Measurements from ENCODE around the gene NUDT19. TPM values are rescaled to one million over a fixed set of nuclear protein-coding genes. Genes with fewer than 3 reads are reported as not detected.

The NUDT19 gene
- total RNA-seq, 4 donors from 2014 or later = 7.4 to 16.6 (median 12.6) TPM

DNA sequence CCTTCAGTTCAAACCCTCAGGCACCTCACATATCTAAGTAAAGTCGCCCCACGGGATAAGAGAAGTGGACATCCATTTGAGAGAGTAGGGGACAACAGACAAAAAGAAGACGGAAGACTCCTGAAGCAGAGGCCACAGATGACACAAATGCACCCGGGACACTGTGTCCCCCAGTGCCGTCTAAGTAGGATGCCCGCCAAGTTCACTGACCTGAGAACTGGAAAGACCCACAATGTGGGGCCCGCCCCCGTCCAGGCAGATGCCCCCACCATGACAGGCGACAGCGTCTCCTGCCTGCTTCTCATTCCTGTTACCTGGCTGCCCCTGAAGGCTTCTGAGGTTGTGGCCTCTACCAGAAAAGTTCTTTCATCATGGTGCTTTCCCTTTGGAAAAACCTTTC, 33.5 kb upstream of the NUDT19 start:
- H3K4me1 ChIP-seq = peaks cover 0 to 6% (median under 1%) of the 10 kb centered on the region in 4 donors
- TF ChIP-seq, protein P1, sequence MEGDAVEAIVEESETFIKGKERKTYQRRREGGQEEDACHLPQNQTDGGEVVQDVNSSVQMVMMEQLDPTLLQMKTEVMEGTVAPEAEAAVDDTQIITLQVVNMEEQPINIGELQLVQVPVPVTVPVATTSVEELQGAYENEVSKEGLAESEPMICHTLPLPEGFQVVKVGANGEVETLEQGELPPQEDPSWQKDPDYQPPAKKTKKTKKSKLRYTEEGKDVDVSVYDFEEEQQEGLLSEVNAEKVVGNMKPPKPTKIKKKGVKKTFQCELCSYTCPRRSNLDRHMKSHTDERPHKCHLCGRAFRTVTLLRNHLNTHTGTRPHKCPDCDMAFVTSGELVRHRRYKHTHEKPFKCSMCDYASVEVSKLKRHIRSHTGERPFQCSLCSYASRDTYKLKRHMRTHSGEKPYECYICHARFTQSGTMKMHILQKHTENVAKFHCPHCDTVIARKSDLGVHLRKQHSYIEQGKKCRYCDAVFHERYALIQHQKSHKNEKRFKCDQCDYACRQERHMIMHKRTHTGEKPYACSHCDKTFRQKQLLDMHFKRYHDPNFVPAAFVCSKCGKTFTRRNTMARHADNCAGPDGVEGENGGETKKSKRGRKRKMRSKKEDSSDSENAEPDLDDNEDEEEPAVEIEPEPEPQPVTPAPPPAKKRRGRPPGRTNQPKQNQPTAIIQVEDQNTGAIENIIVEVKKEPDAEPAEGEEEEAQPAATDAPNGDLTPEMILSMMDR (IDR thresholded peaks at IDR 0.05) = no peak
- TF ChIP-seq POLR2A (IDR thresholded peaks at IDR 0.05) = no peak
- H3K27ac ChIP-seq = no peak overlapping the region

DNA sequence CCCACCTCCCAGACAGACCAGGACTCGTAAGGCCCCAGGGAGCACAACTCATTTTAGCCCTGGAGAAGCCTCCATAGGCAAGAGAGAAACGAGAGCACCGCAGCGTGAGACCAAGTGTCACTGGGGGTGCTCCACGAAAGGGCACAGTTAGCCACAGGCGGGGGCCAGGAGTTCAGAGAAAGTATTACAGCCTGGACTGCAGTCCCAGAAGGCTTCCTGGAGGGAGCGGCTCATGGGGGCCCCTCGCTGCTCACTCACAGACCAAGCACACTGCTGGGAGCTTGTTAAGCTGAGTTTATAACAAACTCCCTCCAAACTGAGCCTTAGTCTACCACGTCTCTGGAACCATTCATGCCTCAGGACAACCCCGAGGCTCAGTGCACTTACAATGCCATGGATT, 33.1 kb upstream of the NUDT19 start:
- no peaks in the 10 kb centered on the region for H3K27me3 ChIP-seq
- peaks cover 0 to 40% (median 0%) of the 10 kb centered on the region in 3 donors for H3K36me3 ChIP-seq
- H3K4me1 ChIP-seq = peaks cover 0 to 6% (median 0%) of the 10 kb centered on the region in 4 donors

More for the DNA sequence above, 33.5 kb upstream of the NUDT19 start:
- peaks cover 0 to 40% (median 0%) of the 10 kb centered on the region in 3 donors for H3K36me3 ChIP-seq
- H3K4me3 ChIP-seq = no peak overlapping the region
- H3K9me3 ChIP-seq = no peaks in the 10 kb centered on the region
- no peaks in the 10 kb centered on the region for H3K27me3 ChIP-seq
- DNase-seq = no peak

DNA sequence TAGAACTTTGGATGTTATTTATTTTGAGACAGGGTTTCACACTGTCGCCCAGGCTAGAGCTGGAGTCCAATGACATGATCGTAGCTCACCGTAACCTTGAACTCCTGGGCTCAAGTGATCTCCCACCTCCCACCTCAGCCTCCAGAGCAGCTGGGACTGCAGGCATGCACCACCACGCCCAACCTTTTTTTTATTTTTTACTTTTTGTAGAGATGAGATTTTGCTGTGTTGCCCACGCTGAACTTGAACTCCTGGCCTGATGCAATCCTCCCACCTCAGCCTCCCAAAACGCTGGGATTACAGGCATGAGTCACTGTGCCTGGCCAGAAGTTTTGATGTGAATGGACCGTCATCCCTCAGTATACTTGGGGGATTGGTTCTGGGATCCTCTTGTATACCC, 30.3 kb upstream of the NUDT19 start:
- no peaks in the 10 kb centered on the region for H3K4me1 ChIP-seq
- DNase-seq = no peak
- H3K36me3 ChIP-seq = peaks cover 0 to 23% (median 0%) of the 10 kb centered on the region in 3 donors
- H3K9me3 ChIP-seq = no peaks in the 10 kb centered on the region
- TF ChIP-seq, protein P1 (IDR thresholded peaks at IDR 0.05) = no peak
- TF ChIP-seq POLR2A (IDR thresholded peaks at IDR 0.05) = no peak
- H3K27me3 ChIP-seq = no peaks in the 10 kb centered on the region
- H3K4me3 ChIP-seq = no peak overlapping the region
- H3K27ac ChIP-seq = no peak overlapping the region

More for the DNA sequence above, 33.1 kb upstream of the NUDT19 start:
- Histone ChIP-seq H3K9me3 (no peaks in the 10 kb centered on the region), H3K4me3 (no peak overlapping the region), H3K27ac (no peak overlapping the region)
- no peak for TF ChIP-seq POLR2A (IDR thresholded peaks at IDR 0.05)
- TF ChIP-seq, protein P1 (IDR thresholded peaks at IDR 0.05) = no peak
- no peak for DNase-seq

DNA sequence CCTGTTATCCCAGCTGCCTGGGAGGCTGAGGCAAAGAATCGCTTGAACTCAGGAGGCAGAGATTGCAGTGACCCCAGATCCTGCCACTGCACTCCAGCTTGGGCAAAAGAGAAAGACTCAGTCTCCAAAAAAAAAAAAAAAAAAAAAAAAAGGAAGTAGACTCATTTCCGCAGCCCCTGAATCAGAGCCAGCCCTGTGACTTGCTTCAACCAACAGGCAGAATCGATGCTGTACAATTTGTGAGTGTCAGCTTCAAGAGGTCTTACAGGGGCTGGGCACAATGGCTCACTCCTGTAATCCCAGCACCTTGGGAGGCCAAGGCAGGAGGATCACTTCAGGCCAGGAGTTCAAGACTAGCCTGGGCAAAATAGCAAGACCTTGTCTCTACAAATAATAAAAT, 29.4 kb upstream of the NUDT19 start:
- peaks cover 0 to 14% (median 0%) of the 10 kb centered on the region in 3 donors for H3K36me3 ChIP-seq
- peak in 1 of 3 donors; percentile 26 for DNase-seq
- TF ChIP-seq, protein P1 (IDR thresholded peaks at IDR 0.05) = no peak
- no peak for TF ChIP-seq POLR2A (IDR thresholded peaks at IDR 0.05)

DNA sequence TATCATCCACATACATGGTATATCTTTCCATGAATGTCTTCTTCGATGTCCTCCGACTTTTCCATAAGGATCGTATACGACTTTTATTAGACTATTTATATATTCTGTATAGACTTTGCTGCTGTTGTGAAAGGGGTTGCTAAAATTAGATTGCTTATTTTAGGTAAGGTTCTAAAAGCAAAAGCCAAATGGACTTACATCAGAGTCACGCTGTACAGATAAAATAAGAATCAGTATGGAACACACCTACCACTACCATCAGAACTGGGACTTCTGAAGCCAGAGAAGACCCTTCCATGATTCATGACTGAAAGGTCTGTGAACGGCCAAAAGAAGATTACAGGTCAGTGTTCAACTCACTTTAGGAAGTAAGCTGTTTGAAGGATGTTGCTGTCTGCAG, 25.5 kb upstream of the NUDT19 start:
- no peaks in the 10 kb centered on the region for H3K9me3 ChIP-seq
- H3K27ac ChIP-seq = no peak overlapping the region
- H3K4me3 ChIP-seq = no peak overlapping the region
- H3K4me1 ChIP-seq = peaks cover 0 to 12% (median 2%) of the 10 kb centered on the region in 4 donors
- no peak for DNase-seq
- no peaks in the 10 kb centered on the region for H3K27me3 ChIP-seq
- TF ChIP-seq, protein P1 (IDR thresholded peaks at IDR 0.05) = no peak
- TF ChIP-seq POLR2A (IDR thresholded peaks at IDR 0.05) = no peak
- no peaks in the 10 kb centered on the region for H3K36me3 ChIP-seq

More for the DNA sequence above, 29.4 kb upstream of the NUDT19 start:
- no peaks in the 10 kb centered on the region for H3K27me3 ChIP-seq
- no peak overlapping the region for H3K27ac ChIP-seq
- H3K9me3 ChIP-seq = no peaks in the 10 kb centered on the region
- no peaks in the 10 kb centered on the region for H3K4me1 ChIP-seq
- no peak overlapping the region for H3K4me3 ChIP-seq

DNA sequence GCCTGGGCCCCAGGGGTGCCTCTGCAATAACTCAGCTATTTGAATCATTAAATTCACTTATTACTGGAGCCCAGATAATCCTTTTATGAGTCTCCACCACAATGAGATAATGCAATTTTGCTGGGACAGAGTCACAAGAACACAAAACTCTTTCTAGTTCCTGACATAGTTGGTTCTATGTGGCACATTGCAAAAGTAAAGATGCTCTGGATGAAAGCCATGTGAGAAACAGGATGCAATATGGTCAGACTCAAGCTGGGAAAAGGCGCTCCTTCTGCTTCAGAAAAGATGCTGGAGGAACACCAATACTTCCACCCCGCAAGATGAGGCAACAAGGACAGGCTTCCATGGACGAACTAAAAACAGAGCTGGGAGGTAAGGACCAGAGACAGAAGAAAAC, 22.3 kb upstream of the NUDT19 start:
- no peaks in the 10 kb centered on the region for H3K9me3 ChIP-seq
- no peaks in the 10 kb centered on the region for H3K36me3 ChIP-seq
- TF ChIP-seq, protein P1 (IDR thresholded peaks at IDR 0.05) = no peak
- no peak for TF ChIP-seq POLR2A (IDR thresholded peaks at IDR 0.05)
- H3K27me3 ChIP-seq = no peaks in the 10 kb centered on the region
- no peak overlapping the region for H3K27ac ChIP-seq
- H3K4me1 ChIP-seq = peaks cover 3 to 31% (median 8%) of the 10 kb centered on the region in 4 donors
- H3K4me3 ChIP-seq = no peak overlapping the region
- DNase-seq = no peak
